Endodermal cell (in vitro differentiated cells): ENCODE results near the gene PRR33. TPM values are rescaled to one million over a fixed set of nuclear protein-coding genes. Genes with fewer than 3 reads are reported as not detected.

ENCODE experiments used
- DNase-seq: peaks from one replicate; pipeline ENCODE4 v3.0.0-alpha.2; 2017
- H3K27ac ChIP-seq: 2 replicates; pipeline ENCODE4 v1.5.1; 2013; ENCODE audit warnings: mild to moderate bottlenecking, low read depth, low read length, moderate library complexity
- H3K27me3 ChIP-seq: 2 replicates; pipeline ENCODE4 v1.6.1; 2013; ENCODE audit warnings: mild to moderate bottlenecking, low read length, moderate library complexity; ENCODE audit not compliant: insufficient read depth, control insufficient read depth, poor library complexity, severe bottlenecking
- H3K36me3 ChIP-seq: 2 replicates; pipeline ENCODE4 v1.7.0; 2013; ENCODE audit warnings: mild to moderate bottlenecking, low read length, moderate library complexity; ENCODE audit not compliant: control insufficient read depth, insufficient read depth
- H3K4me1 ChIP-seq: one replicate; pipeline ENCODE4 v1.7.0; 2013; ENCODE audit warnings: low read length; ENCODE audit not compliant: control insufficient read depth, insufficient read depth
- H3K4me3 ChIP-seq: 2 replicates; pipeline ENCODE4 v1.5.1; 2013; ENCODE audit warnings: mild to moderate bottlenecking, low read length, moderate library complexity
- H3K9ac ChIP-seq: 2 replicates; pipeline ENCODE4 v1.6.1; 2013; ENCODE audit warnings: mild to moderate bottlenecking, low read length, moderate library complexity; ENCODE audit not compliant: poor library complexity, severe bottlenecking; ENCODE audit errors: extremely low read depth
- H3K9me3 ChIP-seq: 2 replicates; pipeline ENCODE4 v1.6.1; 2013; ENCODE audit warnings: mild to moderate bottlenecking, low read length, moderate library complexity; ENCODE audit not compliant: control insufficient read depth
- H3K27ac Mint-ChIP-seq: 2 replicates; pipeline ENCODE4 v1.8.0; 2020; ENCODE audit warnings: mixed read lengths
- H3K27me3 Mint-ChIP-seq: 2 replicates; pipeline ENCODE4 v1.8.0; 2021; ENCODE audit warnings: mild to moderate bottlenecking, mixed read lengths; ENCODE audit not compliant: insufficient read depth
- H3K36me3 Mint-ChIP-seq: 2 replicates; pipeline ENCODE4 v1.8.0; 2020; ENCODE audit warnings: low read depth, mixed read lengths
- H3K4me1 Mint-ChIP-seq: 2 replicates; pipeline ENCODE4 v1.8.0; 2020; ENCODE audit warnings: mixed read lengths
- H3K4me3 Mint-ChIP-seq: 2 replicates; pipeline ENCODE4 v1.8.0; 2020; ENCODE audit warnings: mild to moderate bottlenecking, moderate library complexity, mixed read lengths
- H3K9me3 Mint-ChIP-seq: 2 replicates; pipeline ENCODE4 v1.8.0; 2020; ENCODE audit warnings: mild to moderate bottlenecking, mixed read lengths
- WGBS, 2 experiments: methylation state at CpG; one replicate each; pipeline versions ENCODE4 v1.1.5 to v1.1.7; 2013; ENCODE audit warnings: missing lambda C conversion rate in 2 of 2, mixed read lengths in 1 of 2; ENCODE audit not compliant: insufficient coverage in 1 of 2, insufficient read length in 1 of 2; 5-methylcytosine and 5-hydroxymethylcytosine counted together
- total RNA-seq, 2 donors: library from RNA; stranded (reverse); fragmentation: NEBNext Ultra II Directional in 1 of 2; extraction: Animal tissue kit (Norgen Biotek cat#: 25700) in 1 of 2; gene quantifications; 2 replicates in 1 of 2; 3 replicates in 1 of 2; pipeline ENCODE4 v1.2.1, GENCODE V29; 2021
- TF ChIP-seq, protein P1 (sequence below): fragments of 200-600 bp; sonication (generic); conservative IDR thresholded peaks from 2 replicates; pipeline ENCODE4 v1.5.0; 2021; ENCODE audit warnings: antibody characterized with exemption, mild to moderate bottlenecking

PRR33 gene
- total RNA-seq, 2 donors from 2014 or later: not detected

GRCh38 chr11:1915795-1916131 lies 24.1 kb upstream of the PRR33 start:
- Histone ChIP-seq H3K27ac (no peak overlapping the region), H3K27me3 (no peaks in the 10 kb centered on the region), H3K9me3 (no peaks in the 10 kb centered on the region), H3K36me3 (no peaks in the 10 kb centered on the region), H3K4me1 (no peaks in the 10 kb centered on the region), H3K4me3 (no peak overlapping the region), H3K9ac (no peak overlapping the region)
- Mint-ChIP-seq H3K27ac (no peak overlapping the region), H3K27me3 (peaks cover 2% of the 10 kb centered on the region), H3K9me3 (peaks cover 5% of the 10 kb centered on the region), H3K36me3 (no peaks in the 10 kb centered on the region), H3K4me1 (no peaks in the 10 kb centered on the region), H3K4me3 (no peak overlapping the region)
- TF ChIP-seq, protein P1, sequence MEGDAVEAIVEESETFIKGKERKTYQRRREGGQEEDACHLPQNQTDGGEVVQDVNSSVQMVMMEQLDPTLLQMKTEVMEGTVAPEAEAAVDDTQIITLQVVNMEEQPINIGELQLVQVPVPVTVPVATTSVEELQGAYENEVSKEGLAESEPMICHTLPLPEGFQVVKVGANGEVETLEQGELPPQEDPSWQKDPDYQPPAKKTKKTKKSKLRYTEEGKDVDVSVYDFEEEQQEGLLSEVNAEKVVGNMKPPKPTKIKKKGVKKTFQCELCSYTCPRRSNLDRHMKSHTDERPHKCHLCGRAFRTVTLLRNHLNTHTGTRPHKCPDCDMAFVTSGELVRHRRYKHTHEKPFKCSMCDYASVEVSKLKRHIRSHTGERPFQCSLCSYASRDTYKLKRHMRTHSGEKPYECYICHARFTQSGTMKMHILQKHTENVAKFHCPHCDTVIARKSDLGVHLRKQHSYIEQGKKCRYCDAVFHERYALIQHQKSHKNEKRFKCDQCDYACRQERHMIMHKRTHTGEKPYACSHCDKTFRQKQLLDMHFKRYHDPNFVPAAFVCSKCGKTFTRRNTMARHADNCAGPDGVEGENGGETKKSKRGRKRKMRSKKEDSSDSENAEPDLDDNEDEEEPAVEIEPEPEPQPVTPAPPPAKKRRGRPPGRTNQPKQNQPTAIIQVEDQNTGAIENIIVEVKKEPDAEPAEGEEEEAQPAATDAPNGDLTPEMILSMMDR: no peak
- no peak for DNase-seq
- WGBS, 2 experiments: 89 to 90% methylated on average over 2 of the region's 2 CpGs

DNA sequence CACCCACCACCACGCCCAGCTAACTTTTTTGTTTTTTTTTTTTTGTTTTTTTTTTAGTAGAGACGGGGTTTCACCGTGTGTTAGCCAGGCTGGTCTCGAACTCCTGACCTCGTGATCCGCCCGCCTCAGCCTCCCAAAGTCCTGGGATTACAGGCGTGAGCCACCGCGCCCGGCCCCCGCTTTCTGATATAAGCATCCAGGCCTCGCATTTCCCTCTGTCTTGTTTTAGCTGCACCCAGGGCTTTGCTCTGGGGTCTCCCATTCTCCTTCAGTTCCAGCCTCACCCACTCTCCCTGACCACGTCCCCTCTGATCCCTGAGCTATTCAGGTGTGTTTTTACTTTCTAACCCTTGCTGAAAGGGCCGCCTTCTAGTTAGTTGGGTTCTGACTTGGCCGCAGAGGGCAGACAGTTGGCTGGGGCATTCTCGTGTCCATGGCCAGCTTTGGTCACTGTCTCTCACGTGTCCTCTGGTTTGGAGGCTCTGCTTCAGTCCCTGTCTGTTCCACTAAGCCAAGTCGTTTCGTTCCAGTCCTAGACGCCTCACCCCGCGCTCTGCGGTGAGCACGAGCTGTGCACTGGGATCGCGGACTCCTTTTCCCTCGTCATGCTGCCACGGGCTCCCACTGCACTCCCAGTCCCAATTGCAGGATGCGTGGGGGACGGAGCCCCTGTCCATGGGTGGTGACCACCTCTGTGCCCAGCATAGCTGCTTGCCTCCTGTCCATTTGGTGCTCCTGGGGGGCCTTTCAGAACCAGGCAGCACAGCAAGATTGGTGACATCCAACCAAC lies 21.8 kb upstream of the PRR33 start:
- Mint-ChIP-seq H3K36me3 (no peaks in the 10 kb centered on the region), H3K4me1 (peaks cover 2% of the 10 kb centered on the region), H3K27me3 (peaks cover 2% of the 10 kb centered on the region), H3K9me3 (peaks cover 5% of the 10 kb centered on the region), H3K27ac (no peak overlapping the region), H3K4me3 (no peak overlapping the region)
- no peaks in the 10 kb centered on the region for H3K9me3 ChIP-seq
- H3K9ac ChIP-seq: no peak overlapping the region
- TF ChIP-seq, protein P1: no peak
- no peaks in the 10 kb centered on the region for H3K27me3 ChIP-seq
- H3K36me3 ChIP-seq: no peaks in the 10 kb centered on the region
- DNase-seq: no peak
- no peak overlapping the region for H3K27ac ChIP-seq
- 92 to 94% methylated on average over 30 of the region's 31 CpGs for WGBS, 2 experiments
- no peaks in the 10 kb centered on the region for H3K4me1 ChIP-seq
- H3K4me3 ChIP-seq: no peak overlapping the region

- Histone ChIP-seq H3K9ac (no peak overlapping the region), H3K36me3 (no peaks in the 10 kb centered on the region), H3K9me3 (no peaks in the 10 kb centered on the region), H3K27me3 (no peaks in the 10 kb centered on the region), H3K4me1 (no peaks in the 10 kb centered on the region), H3K27ac (no peak overlapping the region), H3K4me3 (no peak overlapping the region)
- 92 to 99% methylated on average over 11 to 13 of the region's 13 CpGs for WGBS, 2 experiments
- DNase-seq: no peak
- peaks cover 5% of the 10 kb centered on the region for H3K9me3 Mint-ChIP-seq
- TF ChIP-seq, protein P1: no peak
- H3K27ac Mint-ChIP-seq: no peak overlapping the region
- H3K4me3 Mint-ChIP-seq: no peak overlapping the region
- H3K4me1 Mint-ChIP-seq: peaks cover 8% of the 10 kb centered on the region
- peaks cover 2% of the 10 kb centered on the region for H3K27me3 Mint-ChIP-seq
- no peaks in the 10 kb centered on the region for H3K36me3 Mint-ChIP-seq
Observed at GRCh38 chr11:1912289-1912878, 20.7 kb upstream of the PRR33 start.
